ENCODE results near the gene SIM1. TPM values are rescaled to one million over a fixed set of nuclear protein-coding genes. Genes with fewer than 3 reads are reported as not detected.
A peak's percentile ranks its signal among the peaks of the same experiment; 100 is the strongest.

The SIM1 gene
- total RNA-seq, 1 experiment from 2014 or later: not detected

- no peak for TF ChIP-seq TCF7L2 (IDR thresholded peaks at IDR 0.05; ENCODE audit: borderline replicate concordance, extremely low read depth, insufficient read depth, insufficient read length)
These were observed 8.5 kb upstream of the SIM1 start (continued) for GRCh38 chr6:100473182-100473581.

- ChIA-PET POLR2A (no interaction called here), CTCF (interaction anchor here (1.6 kb wide), 1 partner anchor 12 kb away, joined by 7 read pairs; no protein-coding TSS in a partner anchor), RAD21 (ENCODE audit: low non-redundant PET in 1 of 2, low total read pairs in 2 of 2, uncharacterized antibody in 2 of 2, unreplicated experiment in 2 of 2) (no interaction called here)
- peak overlapping the region; percentile 18; the same call in 1 of the 2 replicates for H3K4me2 ChIP-seq (ENCODE audit: low read length)
- H3K9ac ChIP-seq (ENCODE audit: low read length): no peak overlapping the region
- peaks cover 0 to 15% of the 10 kb centered on the region in 2 experiments; a peak in 2 of 4 replicates for H3K4me1 ChIP-seq (ENCODE audit: control insufficient read depth in 1 of 2, insufficient read depth in 2 of 2, low read length in 2 of 2)
- intact Hi-C loops (cut with micrococcal nuclease): no loop called here
- no peak overlapping the region for H3K27ac ChIP-seq (ENCODE audit: low read depth, low read length)
- H3K9me3 ChIP-seq (ENCODE audit: control insufficient read depth in 1 of 2, insufficient read depth in 1 of 2, low read depth in 1 of 2, low read length in 2 of 2): no peaks in the 10 kb centered on the region
- H2AFZ ChIP-seq (ENCODE audit: low read depth, low read length, poor library complexity, severe bottlenecking): peak overlapping the region; percentile 44
- no TSS peak for BruUV-seq (replicated peaks)
- DNase-seq (ENCODE audit: low read depth, low spot score) (no peak), ATAC-seq (peak; percentile 46)
- no peaks in the 10 kb centered on the region for H3K27me3 ChIP-seq (ENCODE audit: insufficient read depth, low read length)
- no peaks in the 10 kb centered on the region for H3K79me2 ChIP-seq (ENCODE audit: insufficient read depth, low read length)
- H4K20me1 ChIP-seq (ENCODE audit: insufficient read depth): no peaks in the 10 kb centered on the region
- no peaks in the 10 kb centered on the region for H3K9me2 ChIP-seq (ENCODE audit: insufficient read depth)
- no peaks in the 10 kb centered on the region for H3K36me3 ChIP-seq (ENCODE audit: control insufficient read depth in 1 of 2, insufficient read depth in 2 of 2, low read length in 2 of 2)
- TF ChIP-seq CTCF (IDR thresholded peaks at IDR 0.05 in 2 of 3, conservative IDR thresholded peaks at IDR 0.05 in 1 of 3; ENCODE audit: borderline replicate concordance in 1 of 3, insufficient read depth in 1 of 3, low read depth in 2 of 3, low read length in 2 of 3) (peak in 2 of 3 experiments; percentile 10 to 41; a peak in 2 of 6 replicates), ELF1 (IDR thresholded peaks at IDR 0.05; ENCODE audit: borderline replicate concordance, low read depth) (no peak), CEBPB (IDR thresholded peaks at IDR 0.05; ENCODE audit: low read depth) (no peak)
- H3K4me3 ChIP-seq (replicated peaks in 1 of 2; ENCODE audit: low read depth in 1 of 2, low read length in 2 of 2): no peak overlapping the region
These were observed 8.0 kb upstream of the SIM1 start for GRCh38 chr6:100472674-100473073.
